A673 (cell line): Measurements from ENCODE around the gene C9. TPM values are rescaled to one million over a fixed set of nuclear protein-coding genes. Genes with fewer than 3 reads are reported as not detected.
"Not testable (repeated sequence)": the region's sequence is repeated elsewhere in the genome, so short reads cannot be mapped to it uniquely, and the experiment has no call there.

Experiments used
- BruUV-seq: library from RNA; stranded (reverse); fragments of 400-500 nt; replicated peaks from 2 replicates; lab custom pipeline; 2021; lab: Mats Ljungman, UMichigan
- CTCF ChIA-PET: fragments of 300-600 bp; sonication (Branson Sonifier 250); formaldehyde crosslinking; loops from one replicate; lab custom pipeline; 2022; ENCODE audit warnings: antibody characterized with exemption; lab: Charles Lee
- POLR2A ChIA-PET: fragments of 300-600 bp; sonication (Branson Sonifier 250); formaldehyde crosslinking; loops from one replicate; lab custom pipeline; 2022; ENCODE audit warnings: antibody characterized with exemption; ENCODE audit not compliant: low non-redundant PET; lab: Charles Lee
- DNase-seq: peaks from one replicate; pipeline ENCODE4 v3.0.0-alpha.2; 2015; ENCODE audit warnings: low spot score
- H3K27ac ChIP-seq: fragments of 200-600 bp; sonication (generic); 2 replicates; pipeline ENCODE4 v1.5.1; 2016; ENCODE audit warnings: mixed run types, low read depth, mild to moderate bottlenecking, mixed read lengths, antibody characterized with exemption, low read length; ENCODE audit not compliant: poor library complexity, severe bottlenecking
- H3K27me3 ChIP-seq: fragments of 200-600 bp; sonication (generic); replicated peaks from 2 replicates; pipeline ENCODE4 v1.6.1; 2017; ENCODE audit warnings: mixed run types, low read depth, mild to moderate bottlenecking, mixed read lengths, antibody characterized with exemption, low read length; ENCODE audit not compliant: insufficient read depth, poor library complexity
- H3K36me3 ChIP-seq: fragments of 200-600 bp; sonication (generic); 2 replicates; pipeline ENCODE4 v1.6.1; 2016; ENCODE audit warnings: mixed run types, mild to moderate bottlenecking, mixed read lengths, antibody characterized with exemption, low read length; ENCODE audit not compliant: insufficient read depth, poor library complexity, severe bottlenecking
- H3K4me1 ChIP-seq: fragments of 200-600 bp; sonication (generic); 2 replicates; pipeline ENCODE4 v1.6.1; 2017; ENCODE audit warnings: mixed run types, mild to moderate bottlenecking, mixed read lengths, antibody characterized with exemption, low read length; ENCODE audit not compliant: insufficient read depth, poor library complexity, severe bottlenecking
- H3K4me3 ChIP-seq: fragments of 200-600 bp; sonication (generic); 2 replicates; pipeline ENCODE4 v1.5.1; 2016; ENCODE audit warnings: low read depth, mixed run types, mild to moderate bottlenecking, mixed read lengths, low read length; ENCODE audit not compliant: poor library complexity, severe bottlenecking
- H3K9me3 ChIP-seq: fragments of 200-600 bp; sonication (generic); 2 replicates; pipeline ENCODE4 v1.6.1; 2016; ENCODE audit warnings: mixed run types, low read depth, mild to moderate bottlenecking, mixed read lengths, antibody characterized with exemption, low read length; ENCODE audit not compliant: poor library complexity, severe bottlenecking
- CTCF ChIP-seq: fragments of 300-800, 200-600 bp; sonication (generic); conservative IDR thresholded peaks from 2 replicates; pipeline ENCODE4 v1.5.1; 2017; ENCODE audit warnings: low read depth, mild to moderate bottlenecking, antibody characterized with exemption, low read length, moderate library complexity, mixed read lengths
- EZH2 ChIP-seq: fragments of 200-600 bp; sonication (generic); IDR thresholded peaks from 2 replicates; pipeline ENCODE4 v1.6.1; 2017; ENCODE audit warnings: borderline replicate concordance, low read depth, mild to moderate bottlenecking, mixed read lengths, antibody characterized with exemption, low read length; ENCODE audit not compliant: poor library complexity, severe bottlenecking
- intact Hi-C: fragments of 100-400 bp; cut with micrococcal nuclease; formaldehyde crosslinking; loops from one replicate; pipeline ENCODE4 v1.10.0; 2022; ENCODE audit not compliant: unreplicated experiment
- total RNA-seq: library from RNA; stranded (reverse); gene quantifications from 2 replicates; pipeline ENCODE4 v1.2.3, GENCODE V29; 2021

C9 gene
- total RNA-seq, 1 experiment from 2014 or later, result not detected

- H3K27me3 ChIP-seq, result no peaks in the 10 kb centered on the region
- BruUV-seq, result no TSS peak
- intact Hi-C loops, result no loop called here
- no peak overlapping the region for H3K27ac ChIP-seq
- CTCF ChIA-PET, result no interaction called here
- POLR2A ChIA-PET, result no interaction called here
- H3K36me3 ChIP-seq, result no peaks in the 10 kb centered on the region
- no peaks in the 10 kb centered on the region for H3K4me1 ChIP-seq
- DNase-seq, result no peak
- no peak overlapping the region for H3K4me3 ChIP-seq
- H3K9me3 ChIP-seq, result no peaks in the 10 kb centered on the region
- no peak for TF ChIP-seq CTCF
Measured at GRCh38 chr5:39273314-39273954, 90.9 kb downstream of the C9 start.

- BruUV-seq, intact Hi-C loops, H3K4me3 ChIP-seq, H3K4me1 ChIP-seq, H3K9me3 ChIP-seq, DNase-seq, H3K36me3 ChIP-seq, CTCF ChIA-PET, H3K27me3 ChIP-seq, POLR2A ChIA-PET, H3K27ac ChIP-seq: not testable (repeated sequence)
Measured at GRCh38 chr5:39272869-39273231, 91.4 kb downstream of the C9 start.

- intact Hi-C loops, result no loop called here
- Histone ChIP-seq H3K27me3 (no peaks in the 10 kb centered on the region), H3K4me1 (no peaks in the 10 kb centered on the region), H3K9me3 (no peaks in the 10 kb centered on the region), H3K4me3 (no peak overlapping the region), H3K36me3 (no peaks in the 10 kb centered on the region), H3K27ac (no peak overlapping the region)
- ChIA-PET POLR2A (no interaction called here), CTCF (no interaction called here)
- TF ChIP-seq CTCF (no peak), EZH2 (no peak)
- no peak for DNase-seq
- BruUV-seq, result no TSS peak
Measured at GRCh38 chr5:39270225-39270848, 94.0 kb downstream of the C9 start.

- Histone ChIP-seq H3K9me3 (no peaks in the 10 kb centered on the region), H3K36me3 (no peaks in the 10 kb centered on the region), H3K27me3 (no peaks in the 10 kb centered on the region), H3K27ac (no peak overlapping the region), H3K4me3 (no peak overlapping the region), H3K4me1 (no peaks in the 10 kb centered on the region)
- DNase-seq, result no peak
- TF ChIP-seq EZH2 (no peak), CTCF (no peak)
- POLR2A ChIA-PET, result no interaction called here
- intact Hi-C loops, result no loop called here
- CTCF ChIA-PET, result no interaction called here
- BruUV-seq, result no TSS peak
Measured at GRCh38 chr5:39267186-39267585, 97.1 kb downstream of the C9 start.
